T-cell (primary cell): Measurements from ENCODE around the gene HDAC1. TPM values are rescaled to one million over a fixed set of nuclear protein-coding genes. Genes with fewer than 3 reads are reported as not detected.
A peak's percentile ranks its signal among the peaks of the same experiment; 100 is the strongest.
"Not testable (repeated sequence)": the region's sequence is repeated elsewhere in the genome, so short reads cannot be mapped to it uniquely, and the experiment has no call there.

ENCODE experiments used
- ATAC-seq, 4 experiments: fragments of 200-7000 bp in 3 of 4; fragments of 150-1000 bp in 1 of 4; cut with Tn5 transposase; replicated peaks in 1 of 4; 1 replicate in 3 of 4; 2 replicates in 1 of 4; pipeline ENCODE4 v1.10.0; 2021; ENCODE audit warnings: moderate library complexity in 3 of 4, mild to moderate bottlenecking in 2 of 4, moderate number of reproducible peaks in 1 of 4
- CTCF ChIA-PET, 2 donors: fragments of 300-600 bp; sonication (Branson Sonifier 250); formaldehyde crosslinking; loops; one replicate each; lab custom pipeline; 2022; ENCODE audit warnings: antibody characterized with exemption in 2 of 2; lab: Charles Lee
- POLR2A ChIA-PET, 2 donors: fragments of 300-600 bp; sonication (Branson Sonifier 250); formaldehyde crosslinking; loops; one replicate each; lab custom pipeline; 2022; ENCODE audit warnings: antibody characterized with exemption in 2 of 2; lab: Charles Lee
- DNase-seq, 35 experiments: peaks; one replicate each; pipeline versions ENCODE4 v3.0.0 to v3.0.0-alpha.2; 2013 to 2023
- H3K27ac ChIP-seq: one replicate; pipeline ENCODE4 v1.5.1; 2013; ENCODE audit warnings: low read length
- H3K27me3 ChIP-seq, 2 experiments: replicated peaks in 1 of 2; 1 replicate in 1 of 2; 2 replicates in 1 of 2; pipeline versions ENCODE4 v1.6.1 to v1.7.0; 2013; ENCODE audit warnings: low read length in 1 of 2, mixed read lengths in 1 of 2; ENCODE audit not compliant: control insufficient read depth in 2 of 2, insufficient read depth in 2 of 2; ENCODE audit errors: extremely low read depth in 1 of 2
- H3K36me3 ChIP-seq, 2 donors: 1 replicate in 1 of 2; 2 replicates in 1 of 2; pipeline versions ENCODE4 v1.6.1 to v1.7.0; 2013; ENCODE audit warnings: low read length in 1 of 2; ENCODE audit not compliant: control insufficient read depth in 2 of 2, insufficient read depth in 1 of 2; ENCODE audit errors: extremely low read depth in 1 of 2
- H3K4me1 ChIP-seq, 2 experiments: 1 replicate in 1 of 2; 2 replicates in 1 of 2; pipeline versions ENCODE4 v1.6.1 to v1.7.0; 2013; ENCODE audit warnings: low read length in 2 of 2, mixed read lengths in 1 of 2; ENCODE audit not compliant: insufficient read depth in 2 of 2, control insufficient read depth in 1 of 2; ENCODE audit errors: extremely low read depth in 1 of 2
- H3K4me3 ChIP-seq, 2 donors: 1 replicate in 1 of 2; 2 replicates in 1 of 2; pipeline versions ENCODE4 v1.5.1 to v1.7.0; 2013; ENCODE audit warnings: mild to moderate bottlenecking in 2 of 2, low read length in 1 of 2, moderate library complexity in 1 of 2; ENCODE audit not compliant: control insufficient read depth in 1 of 2; ENCODE audit errors: extremely low read depth in 1 of 2
- H3K9me3 ChIP-seq: 2 replicates; pipeline ENCODE4 v1.7.0; 2013
- H3K27ac Mint-ChIP-seq, 2 donors: one replicate each; pipeline ENCODE4 v1.8.0; 2020 to 2021; ENCODE audit warnings: mild to moderate bottlenecking in 2 of 2, mixed read lengths in 2 of 2
- H3K27me3 Mint-ChIP-seq, 2 donors: one replicate each; pipeline ENCODE4 v1.8.0; 2021 to 2022; ENCODE audit warnings: mixed read lengths in 2 of 2
- H3K36me3 Mint-ChIP-seq: one replicate; pipeline ENCODE4 v1.8.0; 2021; ENCODE audit warnings: mixed read lengths
- H3K4me1 Mint-ChIP-seq, 3 donors: one replicate each; pipeline ENCODE4 v1.8.0; 2020 to 2022; ENCODE audit warnings: mixed read lengths in 3 of 3, mild to moderate bottlenecking in 1 of 3
- H3K4me3 Mint-ChIP-seq, 3 donors: one replicate each; pipeline ENCODE4 v1.8.0; 2020 to 2022; ENCODE audit warnings: mild to moderate bottlenecking in 3 of 3, mixed read lengths in 3 of 3, moderate library complexity in 3 of 3
- H3K9me3 Mint-ChIP-seq, 3 donors: one replicate each; pipeline ENCODE4 v1.8.0; 2020 to 2022; ENCODE audit warnings: mixed read lengths in 3 of 3
- WGBS: methylation state at CpG from one replicate; pipeline ENCODE4 v1.1.5; 2013; ENCODE audit warnings: missing lambda C conversion rate; ENCODE audit not compliant: insufficient coverage; 5-methylcytosine and 5-hydroxymethylcytosine counted together
- total RNA-seq, 35 experiments: library from RNA in 6 of 35; stranded (reverse) in 6 of 35; fragments of 120-200 nt in 1 of 35; gene quantifications; one replicate each; pipeline versions ENCODE4 v1.2.1 to v1.2.4 and lab custom pipeline; 2013 to 2026

HDAC1 gene
- total RNA-seq, 5 donors from 2014 or later (not counting 1 experiment from before 2014, with no cell fraction given) = 117 to 153 (median 142) TPM

GRCh38 chr1:32284777-32285176 lies 7.1 kb upstream of the HDAC1 start:
- POLR2A ChIA-PET, H3K4me1 Mint-ChIP-seq, H3K27me3 ChIP-seq, H3K4me3 Mint-ChIP-seq, H3K9me3 Mint-ChIP-seq, H3K4me1 ChIP-seq, H3K4me3 ChIP-seq, ATAC-seq, H3K27me3 Mint-ChIP-seq, H3K9me3 ChIP-seq, H3K27ac ChIP-seq, DNase-seq: not testable (repeated sequence)
- Mint-ChIP-seq H3K27ac (peak overlapping the region in 1 of 2 donors; percentile 52), H3K36me3 (peaks cover 29% of the 10 kb centered on the region)
- CTCF ChIA-PET = interaction anchor here in 1 of 2 donors (0.6 kb wide), 1 partner anchor 342 kb away, joined by 4 read pairs; no protein-coding TSS in a partner anchor
- H3K36me3 ChIP-seq = peaks cover 19 to 69% of the 10 kb centered on the region in 2 donors
- WGBS = no CpG with 5 or more reads among the region's 8 CpGs

- Mint-ChIP-seq H3K27ac (no peak overlapping the region), H3K9me3 (no peaks in the 10 kb centered on the region), H3K27me3 (no peaks in the 10 kb centered on the region), H3K4me3 (no peak overlapping the region), H3K36me3 (peaks cover 24% of the 10 kb centered on the region), H3K4me1 (peaks cover 6 to 9% (median 6%) of the 10 kb centered on the region in 3 donors)
- Histone ChIP-seq H3K9me3 (no peaks in the 10 kb centered on the region), H3K27me3 (no peaks in the 10 kb centered on the region), H3K4me3 (no peak overlapping the region), H3K27ac (no peak overlapping the region), H3K4me1 (peaks cover 3 to 7% of the 10 kb centered on the region in 2 experiments), H3K36me3 (peaks cover 15 to 60% of the 10 kb centered on the region in 2 donors)
- DNase-seq = no peak
- ChIA-PET POLR2A (no interaction called here), CTCF (interaction anchor here in 1 of 2 donors (0.5 kb wide), 1 partner anchor 44 kb away, joined by 6 read pairs; no protein-coding TSS in a partner anchor)
- peak in 1 of 4 experiments; percentile 27 for ATAC-seq
- no CpG with 5 or more reads among the region's 3 CpGs for WGBS
Observed at GRCh38 chr1:32285658-32286057, 6.2 kb upstream of the HDAC1 start.

- H3K36me3 ChIP-seq = peaks cover 15 to 49% of the 10 kb centered on the region in 2 donors
- Mint-ChIP-seq H3K36me3 (peaks cover 21% of the 10 kb centered on the region), H3K27me3 (no peaks in the 10 kb centered on the region), H3K4me1 (peaks cover 14 to 18% (median 16%) of the 10 kb centered on the region in 3 donors), H3K4me3 (no peak overlapping the region), H3K9me3 (no peaks in the 10 kb centered on the region), H3K27ac (peak overlapping the region; percentile 74 to 78)
- peaks cover 7 to 18% of the 10 kb centered on the region in 2 experiments for H3K4me1 ChIP-seq
- POLR2A ChIA-PET = interaction anchor here in 1 of 2 donors (0.6 to 0.7 kb wide), 2 partner anchors 41 to 76 kb away, joined by 4 to 9 read pairs; no protein-coding TSS in a partner anchor
- no peak overlapping the region for H3K27ac ChIP-seq
- no peaks in the 10 kb centered on the region for H3K9me3 ChIP-seq
- no peaks in the 10 kb centered on the region for H3K27me3 ChIP-seq
- no peak for ATAC-seq
- H3K4me3 ChIP-seq = no peak overlapping the region
- WGBS = 100% methylated on average over 2 of the region's 4 CpGs
- CTCF ChIA-PET = interaction anchor here in 1 of 2 donors (0.7 kb wide), 2 partner anchors 32 to 71 kb away, joined by 3 to 17 read pairs; no protein-coding TSS in a partner anchor
- DNase-seq = no peak
Observed at GRCh38 chr1:32286763-32287162, 5.1 kb upstream of the HDAC1 start.

- Histone ChIP-seq H3K36me3 (peaks cover 12 to 30% of the 10 kb centered on the region in 2 donors), H3K4me3 (no peak overlapping the region), H3K27me3 (no peaks in the 10 kb centered on the region), H3K9me3 (no peaks in the 10 kb centered on the region), H3K27ac (no peak overlapping the region), H3K4me1 (peaks cover 16 to 37% of the 10 kb centered on the region in 2 experiments)
- H3K27ac Mint-ChIP-seq = peak overlapping the region; percentile 52 to 55
- H3K27me3 Mint-ChIP-seq = no peaks in the 10 kb centered on the region
- WGBS = 100% methylated on average over 2 of the region's 7 CpGs
- H3K36me3 Mint-ChIP-seq = peaks cover 18% of the 10 kb centered on the region
- ChIA-PET POLR2A (no interaction called here), CTCF (no interaction called here)
- no peak overlapping the region for H3K4me3 Mint-ChIP-seq
- ATAC-seq = no peak
- H3K4me1 Mint-ChIP-seq = peaks cover 23 to 37% (median 31%) of the 10 kb centered on the region in 3 donors
- H3K9me3 Mint-ChIP-seq = no peaks in the 10 kb centered on the region
- DNase-seq = no peak
Observed at GRCh38 chr1:32289256-32289655, 2.6 kb upstream of the HDAC1 start.

- peak overlapping the region; percentile 72 to 84 for H3K4me3 ChIP-seq
- no peaks in the 10 kb centered on the region for H3K9me3 ChIP-seq
- CTCF ChIA-PET = interaction anchor here (0.6 to 3.1 kb wide), 11 partner anchors 42 to 276 kb away, joined by 3 to 16 read pairs (median 4); partner anchors contain the start of genes BSDC1 (in 1 of the 2), IQCC (in 1 of the 2) and KPNA6 (in 1 of the 2)
- no peak for ATAC-seq
- peaks cover 24 to 56% of the 10 kb centered on the region in 2 experiments for H3K4me1 ChIP-seq
- 0% methylated on average over 3 of the region's 10 CpGs for WGBS
- H3K27me3 ChIP-seq = no peaks in the 10 kb centered on the region
- no peak for DNase-seq
- H3K4me1 Mint-ChIP-seq = peaks cover 38 to 56% (median 48%) of the 10 kb centered on the region in 3 donors
- peak overlapping the region; percentile 97 to 98 for H3K27ac Mint-ChIP-seq
- peaks cover 11% of the 10 kb centered on the region for H3K36me3 Mint-ChIP-seq
- no peaks in the 10 kb centered on the region for H3K9me3 Mint-ChIP-seq
- POLR2A ChIA-PET = interaction anchor here (0.6 to 1.7 kb wide), 12 partner anchors 14 to 141 kb away, joined by 3 to 12 read pairs (median 4); partner anchors contain the start of genes BSDC1 (in 1 of the 2), LCK (in 1 of the 2) and MARCKSL1 (in 1 of the 2)
- H3K27ac ChIP-seq = peak overlapping the region; percentile 88
- H3K36me3 ChIP-seq = peaks cover 6 to 15% of the 10 kb centered on the region in 2 donors
- H3K27me3 Mint-ChIP-seq = no peaks in the 10 kb centered on the region
- H3K4me3 Mint-ChIP-seq = peak overlapping the region; percentile 95 to 99 (median 98)
Observed at GRCh38 chr1:32291145-32291707, 657 bp upstream of the HDAC1 start.

- peak overlapping the region in 1 of 3 donors; percentile 13 for H3K4me3 Mint-ChIP-seq
- H3K4me3 ChIP-seq, H3K9me3 ChIP-seq, H3K27ac Mint-ChIP-seq, DNase-seq, H3K27ac ChIP-seq, ATAC-seq, H3K9me3 Mint-ChIP-seq, H3K27me3 Mint-ChIP-seq, POLR2A ChIA-PET, H3K27me3 ChIP-seq: not testable (repeated sequence)
- H3K4me1 ChIP-seq = peaks cover 12 to 53% of the 10 kb centered on the region in 2 experiments
- WGBS = 100% methylated on average over 4 of the region's 16 CpGs
- peaks cover 9 to 29% of the 10 kb centered on the region in 2 donors for H3K36me3 ChIP-seq
- CTCF ChIA-PET = interaction anchor here in 1 of 2 donors (0.6 kb wide), 1 partner anchor 9 kb away, joined by 4 read pairs; no protein-coding TSS in a partner anchor
- peaks cover 23% of the 10 kb centered on the region for H3K36me3 Mint-ChIP-seq
- peaks cover 52 to 76% (median 72%) of the 10 kb centered on the region in 3 donors for H3K4me1 Mint-ChIP-seq
Observed at GRCh38 chr1:32298211-32298610, 6.3 kb downstream of the HDAC1 start.
